HL-60 (cell line): ENCODE results near the gene CCS.

ENCODE experiments used
- CTCF ChIP-seq: IDR thresholded peaks from one replicate; pipeline ENCODE4 v1.5.1; 2011; ENCODE audit warnings: low read length, control low read depth, inconsistent platforms; ENCODE audit not compliant: insufficient read depth
- GABPA ChIP-seq: IDR thresholded peaks from 2 replicates; pipeline ENCODE4 v1.6.1; 2012; ENCODE audit warnings: low read depth
- REST ChIP-seq: IDR thresholded peaks from 2 replicates; pipeline ENCODE4 v1.6.1; 2012; ENCODE audit warnings: low read depth; ENCODE audit not compliant: insufficient replicate concordance

GRCh38 chr11:66567787-66568123, 25.2 kb upstream of the CCS start:
- TF ChIP-seq CTCF, result no peak
- TF ChIP-seq GABPA, result no peak
- no peak for TF ChIP-seq REST
